Activated T-helper 17 cell treated with anti-CD3 and anti-CD28 coated beads, Interleukin-2, amount 50 U/mL, for 72 hours (primary cell): ENCODE measurements around the gene PDE6B. TPM values are rescaled to one million over a fixed set of nuclear protein-coding genes. Genes with fewer than 3 reads are reported as not detected.
A peak's percentile ranks its signal among the peaks of the same experiment; 100 is the strongest.

Source experiments
- ATAC-seq: fragments of 150-1000 bp; cut with Tn5 transposase; replicated peaks from 2 replicates; pipeline ENCODE4 v1.10.0; 2021; ENCODE audit warnings: mild to moderate bottlenecking, moderate library complexity
- H3K27ac Mint-ChIP-seq: one replicate; pipeline ENCODE4 v1.8.0; 2022; ENCODE audit warnings: mixed read lengths
- H3K27me3 Mint-ChIP-seq: one replicate; pipeline ENCODE4 v1.8.0; 2022; ENCODE audit warnings: mixed read lengths
- H3K36me3 Mint-ChIP-seq: one replicate; pipeline ENCODE4 v1.8.0; 2022; ENCODE audit warnings: low read depth, mild to moderate bottlenecking, mixed read lengths
- H3K4me1 Mint-ChIP-seq: one replicate; pipeline ENCODE4 v1.8.0; 2022; ENCODE audit warnings: mixed read lengths
- H3K4me3 Mint-ChIP-seq: one replicate; pipeline ENCODE4 v1.8.0; 2022; ENCODE audit warnings: mild to moderate bottlenecking, mixed read lengths
- H3K9me3 Mint-ChIP-seq: one replicate; pipeline ENCODE4 v1.8.0; 2022; ENCODE audit warnings: mixed read lengths
- total RNA-seq, 2 donors: library from RNA; stranded (reverse); gene quantifications; one replicate each; pipeline ENCODE4 v1.2.3, GENCODE V29; 2022

PDE6B gene
- total RNA-seq, 2 donors from 2014 or later: 5.8 to 10.8 TPM

DNA sequence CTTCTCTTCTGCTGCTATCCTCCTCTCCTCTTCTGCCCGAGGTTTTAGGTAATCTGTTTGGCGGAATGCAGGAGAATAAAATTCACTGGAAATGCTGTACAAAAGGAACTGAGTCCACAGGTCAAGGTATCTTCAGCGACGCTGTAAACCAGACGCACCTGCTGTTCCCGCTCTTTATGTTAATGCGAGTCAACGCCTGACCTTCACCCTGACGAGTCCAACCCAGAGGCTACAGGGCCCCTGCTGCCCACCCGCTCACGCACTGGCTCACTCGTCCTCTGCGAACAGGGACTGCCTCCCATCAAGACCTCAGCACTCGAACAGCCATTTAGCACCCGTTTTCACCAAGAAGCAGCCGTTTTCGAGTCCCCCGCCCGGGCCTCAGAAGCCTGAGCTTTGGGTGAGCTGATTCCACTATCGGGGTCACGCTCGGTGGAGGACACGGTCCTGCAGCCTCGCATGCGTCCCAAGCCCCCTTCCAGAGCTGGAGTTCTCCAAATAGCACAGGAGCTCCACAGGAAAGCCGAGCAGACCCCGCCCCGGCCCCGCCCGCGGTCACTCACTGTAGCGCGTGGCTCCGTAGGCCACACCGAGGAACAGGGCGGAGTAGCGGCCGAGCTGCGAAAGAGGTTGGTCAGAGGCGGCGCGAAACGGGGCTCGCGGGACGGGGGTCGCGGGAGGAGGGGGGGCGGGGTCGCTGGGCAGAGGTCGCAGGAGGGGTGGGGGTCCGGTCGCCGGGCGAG lies 48.1 kb downstream of the PDE6B start:
- peaks cover 40% of the 10 kb centered on the region for H3K36me3 Mint-ChIP-seq
- H3K4me1 Mint-ChIP-seq: peaks cover 4% of the 10 kb centered on the region
- no peaks in the 10 kb centered on the region for H3K9me3 Mint-ChIP-seq
- ATAC-seq: no peak
- peak overlapping the region; percentile 76 for H3K4me3 Mint-ChIP-seq
- no peaks in the 10 kb centered on the region for H3K27me3 Mint-ChIP-seq
- peak overlapping the region; percentile 75 for H3K27ac Mint-ChIP-seq

DNA sequence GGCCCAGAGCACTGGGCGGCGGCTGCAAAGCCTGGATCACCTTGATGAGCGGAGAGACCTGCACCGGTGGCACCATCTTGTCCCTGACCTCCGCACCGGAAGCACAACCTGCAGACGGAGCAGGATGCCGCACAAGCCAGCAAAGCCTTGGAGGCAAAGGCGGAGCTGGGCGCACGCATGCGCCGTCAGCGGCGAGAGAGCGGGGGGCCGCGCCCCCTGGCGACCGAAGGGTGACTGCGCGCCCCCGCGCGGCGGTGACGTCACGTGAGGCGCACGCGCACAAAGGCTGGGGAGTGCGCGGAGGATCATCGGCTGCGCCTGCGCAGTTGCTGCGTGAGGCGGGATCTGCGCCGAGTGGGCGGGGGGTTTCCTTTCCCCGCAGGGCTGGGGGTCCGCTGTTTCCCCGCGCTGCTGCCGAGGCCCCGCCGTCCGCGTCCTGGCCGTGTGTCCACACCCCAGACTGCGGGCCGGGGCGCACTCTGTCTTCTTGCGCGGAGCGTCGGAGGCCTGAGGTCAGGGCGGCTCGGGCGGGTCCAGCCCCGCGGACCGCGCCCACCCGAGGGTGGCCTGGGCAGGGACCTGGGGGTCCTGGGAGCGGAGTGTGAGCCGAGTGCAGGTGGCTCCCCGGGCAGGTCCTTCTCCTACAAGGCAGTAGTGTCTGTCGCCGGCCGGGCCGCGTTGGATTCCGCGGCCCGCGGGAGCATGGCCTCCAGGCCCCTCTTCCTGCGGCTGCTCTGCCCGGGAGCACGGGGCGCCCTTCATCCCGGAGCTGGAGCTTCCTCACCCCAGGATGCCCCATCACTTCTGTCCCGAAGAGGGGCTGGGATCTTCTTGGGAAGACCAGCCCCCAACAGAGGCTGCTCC lies 49.0 kb downstream of the PDE6B start, which contains the start of the genes ATP5ME and MYL5:
ATP5ME (minus strand) TSS at position 105 of the 864 bp plus-strand sequence; CDS start at position 76, 29 bp downstream.
MYL5 (plus strand) TSS at position 371 of the 864 bp plus-strand sequence. CDS start 3,485 bp downstream, outside the sequence.
- no peaks in the 10 kb centered on the region for H3K27me3 Mint-ChIP-seq
- peak within 1 kb of the TSS; percentile 78 for H3K27ac Mint-ChIP-seq
- H3K9me3 Mint-ChIP-seq: no peaks in the 10 kb centered on the region
- peak within 1 kb of the TSS; percentile 76 for H3K4me3 Mint-ChIP-seq
- ATAC-seq: peak; percentile 95
- peaks cover 40% of the 10 kb centered on the region for H3K36me3 Mint-ChIP-seq
- peaks cover 4% of the 10 kb centered on the region for H3K4me1 Mint-ChIP-seq

GRCh38 chr4:675036-675882 lies 49.9 kb downstream of the PDE6B start:
- Mint-ChIP-seq H3K4me1 (peaks cover 4% of the 10 kb centered on the region), H3K9me3 (no peaks in the 10 kb centered on the region), H3K27ac (peak overlapping the region; percentile 78), H3K4me3 (peak overlapping the region; percentile 76), H3K36me3 (peaks cover 40% of the 10 kb centered on the region), H3K27me3 (no peaks in the 10 kb centered on the region)
- peak; percentile 3 for ATAC-seq

DNA sequence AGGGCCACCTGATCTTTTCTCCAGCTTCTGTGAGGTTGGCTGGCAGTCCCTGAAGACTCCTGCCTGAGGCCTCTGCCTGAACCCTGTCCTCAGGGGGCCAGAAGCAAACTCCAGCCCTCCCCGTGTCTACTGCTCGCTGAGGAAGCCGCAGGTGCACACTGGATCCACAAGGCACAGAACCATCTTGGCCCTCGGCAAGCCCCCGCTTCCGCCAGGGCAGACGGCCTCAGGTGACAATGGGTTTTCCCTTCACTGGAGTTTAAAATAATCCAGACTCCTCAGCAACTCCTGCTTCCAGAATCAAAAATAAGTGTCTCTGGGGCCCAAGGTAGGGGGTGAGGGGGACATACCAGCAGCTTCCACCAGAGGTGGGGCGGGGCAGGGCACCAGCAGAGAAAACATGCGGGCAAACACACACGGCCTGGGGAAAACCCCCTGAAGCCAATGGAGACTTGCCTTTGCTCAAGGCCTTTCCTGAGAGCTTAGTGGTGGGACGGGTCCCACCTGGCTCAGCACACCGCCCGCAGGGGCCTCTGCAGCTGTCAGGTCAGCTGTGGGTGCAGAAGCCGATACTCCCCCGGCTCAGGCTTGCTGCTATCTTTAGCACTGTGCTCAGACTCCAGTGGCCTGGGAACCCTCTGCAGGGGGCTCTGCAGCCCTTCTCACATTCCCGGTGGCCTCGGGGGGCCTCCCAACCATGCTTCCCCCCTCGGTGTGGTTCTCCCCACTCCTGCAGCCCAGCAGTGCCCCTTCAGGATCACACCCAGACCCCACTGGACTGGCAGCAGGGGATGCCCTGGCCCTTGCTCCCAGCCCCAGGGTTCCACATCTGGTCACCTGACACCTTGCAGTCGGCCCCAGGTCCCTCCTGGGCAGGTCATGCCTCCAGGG lies 50.9 kb downstream of the PDE6B start:
- no peak for ATAC-seq
- Mint-ChIP-seq H3K27ac (no peak overlapping the region), H3K4me1 (peaks cover 4% of the 10 kb centered on the region), H3K36me3 (peaks cover 31% of the 10 kb centered on the region), H3K27me3 (no peaks in the 10 kb centered on the region), H3K4me3 (peak overlapping the region; percentile 76), H3K9me3 (no peaks in the 10 kb centered on the region)

- no peaks in the 10 kb centered on the region for H3K9me3 Mint-ChIP-seq
- no peak overlapping the region for H3K4me3 Mint-ChIP-seq
- H3K36me3 Mint-ChIP-seq: peaks cover 25% of the 10 kb centered on the region
- no peaks in the 10 kb centered on the region for H3K27me3 Mint-ChIP-seq
- H3K27ac Mint-ChIP-seq: no peak overlapping the region
- no peak for ATAC-seq
- H3K4me1 Mint-ChIP-seq: peaks cover 4% of the 10 kb centered on the region
Observed at GRCh38 chr4:676871-677235, 51.5 kb downstream of the PDE6B start.

- Mint-ChIP-seq H3K36me3 (peaks cover 17% of the 10 kb centered on the region), H3K4me1 (peaks cover 4% of the 10 kb centered on the region), H3K9me3 (no peaks in the 10 kb centered on the region), H3K4me3 (peak overlapping the region; percentile 7), H3K27me3 (no peaks in the 10 kb centered on the region), H3K27ac (peak overlapping the region; percentile 46)
- ATAC-seq: peak; percentile 8
Observed at GRCh38 chr4:677431-678293, 52.3 kb downstream of the PDE6B start.

DNA sequence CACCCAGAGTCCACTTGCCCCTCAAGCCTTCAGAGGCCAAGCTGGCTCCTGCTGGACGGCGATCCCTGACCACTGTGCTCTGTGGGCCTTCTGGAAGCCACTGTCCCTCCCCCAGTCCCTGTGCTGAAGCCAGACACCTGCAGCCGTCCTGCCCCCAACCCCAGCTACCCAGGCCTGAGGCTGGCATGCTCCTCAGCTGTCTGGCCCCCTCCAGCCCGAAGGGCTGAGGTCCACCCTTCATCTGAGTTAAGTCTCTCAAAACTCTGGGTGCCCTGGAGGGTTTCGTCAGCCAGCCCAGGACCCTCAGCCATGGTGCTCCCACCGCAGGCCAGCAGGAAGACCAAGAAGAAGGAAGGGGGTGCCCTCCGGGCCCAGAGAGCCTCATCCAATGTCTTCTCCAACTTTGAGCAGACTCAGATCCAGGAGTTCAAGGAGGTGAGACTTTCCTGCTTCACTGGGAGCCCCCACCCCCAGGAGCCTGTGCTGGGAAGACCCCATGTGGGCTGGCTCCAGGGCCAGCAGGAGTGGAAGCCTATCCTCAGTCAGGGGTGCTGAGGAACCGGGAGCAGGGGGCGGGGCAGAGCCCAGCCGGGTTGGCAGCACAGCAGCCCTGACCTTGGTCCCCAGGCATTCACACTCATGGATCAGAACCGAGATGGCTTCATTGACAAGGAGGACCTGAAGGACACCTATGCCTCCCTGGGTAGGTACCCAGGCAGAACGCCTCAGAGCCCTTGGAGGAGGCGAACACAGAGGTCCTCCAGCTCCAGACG lies 53.1 kb downstream of the PDE6B start:
- H3K27ac Mint-ChIP-seq: no peak overlapping the region
- no peaks in the 10 kb centered on the region for H3K4me1 Mint-ChIP-seq
- no peaks in the 10 kb centered on the region for H3K9me3 Mint-ChIP-seq
- H3K4me3 Mint-ChIP-seq: peak overlapping the region; percentile 7
- peaks cover 8% of the 10 kb centered on the region for H3K36me3 Mint-ChIP-seq
- ATAC-seq: no peak
- no peaks in the 10 kb centered on the region for H3K27me3 Mint-ChIP-seq

DNA sequence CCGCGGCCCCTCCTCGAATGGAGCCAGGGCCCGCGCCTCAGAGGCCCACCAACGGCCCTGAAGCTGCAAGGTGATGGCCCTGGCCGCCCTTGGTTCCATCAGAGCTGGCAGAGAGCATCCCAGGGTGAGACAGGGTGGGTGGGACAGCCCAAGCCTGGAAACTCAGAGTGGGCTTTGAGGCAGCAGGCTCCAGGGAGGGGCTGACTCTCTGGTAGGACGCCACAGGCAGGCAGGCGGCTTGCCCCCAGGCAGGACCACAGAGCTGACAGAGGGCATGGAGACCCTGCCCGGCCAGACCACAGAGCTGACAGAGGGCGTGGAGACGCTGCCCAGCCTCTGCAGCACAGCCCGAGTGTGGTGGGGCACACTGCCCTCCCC lies 53.7 kb downstream of the PDE6B start:
- no peaks in the 10 kb centered on the region for H3K27me3 Mint-ChIP-seq
- H3K27ac Mint-ChIP-seq: no peak overlapping the region
- no peak for ATAC-seq
- H3K9me3 Mint-ChIP-seq: no peaks in the 10 kb centered on the region
- H3K36me3 Mint-ChIP-seq: peaks cover 3% of the 10 kb centered on the region
- no peaks in the 10 kb centered on the region for H3K4me1 Mint-ChIP-seq
- no peak overlapping the region for H3K4me3 Mint-ChIP-seq

DNA sequence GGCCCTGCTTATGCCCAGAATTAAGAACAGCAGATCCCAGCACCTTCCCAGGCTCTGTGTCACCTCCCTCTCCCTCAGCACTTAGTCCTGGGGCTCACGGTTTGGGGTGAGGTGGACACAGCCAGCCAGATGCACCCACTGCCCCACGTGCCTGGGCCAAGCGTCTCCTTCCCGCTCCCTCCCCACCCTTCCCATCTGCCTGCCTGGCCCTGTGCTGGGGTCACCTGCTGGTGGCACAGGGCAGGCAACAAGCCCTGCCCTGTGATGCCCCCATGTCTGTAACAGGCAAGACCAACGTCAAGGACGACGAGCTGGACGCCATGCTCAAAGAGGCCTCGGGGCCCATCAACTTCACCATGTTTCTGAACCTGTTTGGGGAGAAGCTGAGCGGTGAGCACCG lies 54.3 kb downstream of the PDE6B start:
- no peak for ATAC-seq
- Mint-ChIP-seq H3K9me3 (no peaks in the 10 kb centered on the region), H3K4me3 (no peak overlapping the region), H3K27ac (no peak overlapping the region), H3K36me3 (no peaks in the 10 kb centered on the region), H3K27me3 (no peaks in the 10 kb centered on the region), H3K4me1 (no peaks in the 10 kb centered on the region)

GRCh38 chr4:680091-680490 lies 54.7 kb downstream of the PDE6B start:
- H3K9me3 Mint-ChIP-seq: no peaks in the 10 kb centered on the region
- peak overlapping the region; percentile 61 for H3K27ac Mint-ChIP-seq
- peak overlapping the region; percentile 64 for H3K4me3 Mint-ChIP-seq
- H3K36me3 Mint-ChIP-seq: no peaks in the 10 kb centered on the region
- ATAC-seq: no peak
- no peaks in the 10 kb centered on the region for H3K4me1 Mint-ChIP-seq
- H3K27me3 Mint-ChIP-seq: peaks cover 2% of the 10 kb centered on the region

DNA sequence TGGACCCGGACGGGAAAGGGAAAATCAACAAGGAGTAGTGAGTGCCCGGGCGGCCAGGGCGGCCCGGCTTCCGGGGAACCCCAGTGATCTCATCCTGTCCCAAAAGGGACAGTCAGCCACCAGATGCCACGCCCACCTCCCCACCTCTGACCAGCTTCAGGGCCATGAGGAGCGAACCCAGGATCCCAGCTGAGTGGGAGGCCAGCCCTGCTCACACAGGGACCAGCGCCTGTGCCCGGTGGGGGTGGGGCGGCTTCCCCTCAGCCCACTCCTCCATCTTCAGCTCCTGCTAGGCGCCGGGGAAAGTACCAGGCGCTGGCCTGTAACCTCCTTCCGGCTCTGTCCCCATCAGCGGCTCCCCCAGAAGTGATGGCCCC lies 55.2 kb downstream of the PDE6B start:
- peak; percentile 52 for ATAC-seq

GRCh38 chr4:680928-681645 lies 55.7 kb downstream of the PDE6B start:
- peak overlapping the region; percentile 64 for H3K4me3 Mint-ChIP-seq
- peak; percentile 69 for ATAC-seq
- H3K9me3 Mint-ChIP-seq: no peaks in the 10 kb centered on the region
- H3K27me3 Mint-ChIP-seq: peaks cover 3% of the 10 kb centered on the region
- no peaks in the 10 kb centered on the region for H3K36me3 Mint-ChIP-seq
- peak overlapping the region; percentile 61 for H3K27ac Mint-ChIP-seq
- H3K4me1 Mint-ChIP-seq: no peaks in the 10 kb centered on the region

More for the DNA sequence above, 55.2 kb downstream of the PDE6B start:
- Mint-ChIP-seq H3K4me1 (no peaks in the 10 kb centered on the region), H3K36me3 (no peaks in the 10 kb centered on the region), H3K9me3 (no peaks in the 10 kb centered on the region), H3K27me3 (peaks cover 3% of the 10 kb centered on the region), H3K27ac (peak overlapping the region; percentile 61), H3K4me3 (peak overlapping the region; percentile 64)
